H4 (cell line): ENCODE data around the gene SERPINE2. TPM values are rescaled to one million over a fixed set of nuclear protein-coding genes. Genes with fewer than 3 reads are reported as not detected.

Experiments
- DNase-seq: peaks from one replicate; pipeline ENCODE4 v3.0.0-alpha.2; 2015; ENCODE audit warnings: low spot score
- total RNA-seq: library from RNA; depleted of rRNA; stranded (reverse); fragments of >200 nt; shearing (Covaris generic); gene quantifications from 2 replicates; pipeline ENCODE4 v1.2.3, GENCODE V29; 2014; rRNA removed

The SERPINE2 gene
- 35.4 and 40.1 TPM in 2 replicates for total RNA-seq

GRCh38 chr2:224039080-224039769, at the start of gene SERPINE2:
Gene SERPINE2, minus strand, starts transcription at chr2:224039286. Its CDS starts 37,386 bp downstream, at chr2:224001900.
- DNase-seq: peak; percentile 64

- DNase-seq: peak; percentile 50
These were observed 47.3 kb upstream of the SERPINE2 start for GRCh38 chr2:224086226-224086914.

- DNase-seq: no peak
These were observed 46.7 kb upstream of the SERPINE2 start for GRCh38 chr2:224085811-224086210.

- DNase-seq: no peak
These were observed 46.2 kb upstream of the SERPINE2 start for GRCh38 chr2:224085246-224085645.

GRCh38 chr2:224084266-224084892, 45.3 kb upstream of the SERPINE2 start:
- DNase-seq: no peak

- DNase-seq: no peak
These were observed 44.6 kb upstream of the SERPINE2 start for GRCh38 chr2:224083638-224084037.

GRCh38 chr2:224078656-224079055, 39.6 kb upstream of the SERPINE2 start:
- no peak for DNase-seq

GRCh38 chr2:224077773-224078507, 38.9 kb upstream of the SERPINE2 start:
- DNase-seq: no peak

- DNase-seq: no peak
These were observed 36.5 kb upstream of the SERPINE2 start for GRCh38 chr2:224075588-224075987.

GRCh38 chr2:224073676-224074075, 34.6 kb upstream of the SERPINE2 start:
- DNase-seq: no peak

GRCh38 chr2:224072541-224073188, 33.6 kb upstream of the SERPINE2 start:
- DNase-seq: no peak

GRCh38 chr2:224069172-224069571, 30.1 kb upstream of the SERPINE2 start:
- no peak for DNase-seq

GRCh38 chr2:224063298-224063648, 24.2 kb upstream of the SERPINE2 start:
- DNase-seq: no peak

GRCh38 chr2:224062481-224063297, 23.6 kb upstream of the SERPINE2 start:
- no peak for DNase-seq

- DNase-seq: no peak
These were observed 21.8 kb upstream of the SERPINE2 start for GRCh38 chr2:224060783-224061482.

GRCh38 chr2:224059178-224059577, 20.1 kb upstream of the SERPINE2 start:
- no peak for DNase-seq

- no peak for DNase-seq
These were observed 19.1 kb upstream of the SERPINE2 start for GRCh38 chr2:224058048-224058775.

GRCh38 chr2:224056889-224057288, 17.8 kb upstream of the SERPINE2 start:
- DNase-seq: no peak

GRCh38 chr2:224055101-224055500, 16.0 kb upstream of the SERPINE2 start:
- DNase-seq: no peak
